ENCODE measurements around the gene GTSE1.

Gene GTSE1

GRCh38 chr22:46267431-46268279 is 29.0 kb upstream of the GTSE1 start, which contains the start of gene TTC38:
TSS of gene TTC38 (plus strand) at chr22:46268008. CDS start at chr22:46268040, 32 bp downstream.
- peak within 1 kb of the TSS; percentile 69 for H3K4me3 ChIP-seq (ENCODE audit: low read length)
- TF ChIP-seq, protein P1, sequence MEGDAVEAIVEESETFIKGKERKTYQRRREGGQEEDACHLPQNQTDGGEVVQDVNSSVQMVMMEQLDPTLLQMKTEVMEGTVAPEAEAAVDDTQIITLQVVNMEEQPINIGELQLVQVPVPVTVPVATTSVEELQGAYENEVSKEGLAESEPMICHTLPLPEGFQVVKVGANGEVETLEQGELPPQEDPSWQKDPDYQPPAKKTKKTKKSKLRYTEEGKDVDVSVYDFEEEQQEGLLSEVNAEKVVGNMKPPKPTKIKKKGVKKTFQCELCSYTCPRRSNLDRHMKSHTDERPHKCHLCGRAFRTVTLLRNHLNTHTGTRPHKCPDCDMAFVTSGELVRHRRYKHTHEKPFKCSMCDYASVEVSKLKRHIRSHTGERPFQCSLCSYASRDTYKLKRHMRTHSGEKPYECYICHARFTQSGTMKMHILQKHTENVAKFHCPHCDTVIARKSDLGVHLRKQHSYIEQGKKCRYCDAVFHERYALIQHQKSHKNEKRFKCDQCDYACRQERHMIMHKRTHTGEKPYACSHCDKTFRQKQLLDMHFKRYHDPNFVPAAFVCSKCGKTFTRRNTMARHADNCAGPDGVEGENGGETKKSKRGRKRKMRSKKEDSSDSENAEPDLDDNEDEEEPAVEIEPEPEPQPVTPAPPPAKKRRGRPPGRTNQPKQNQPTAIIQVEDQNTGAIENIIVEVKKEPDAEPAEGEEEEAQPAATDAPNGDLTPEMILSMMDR (conservative IDR thresholded peaks at IDR 0.05; ENCODE audit: low read depth, low read length): no peak
- peak; percentile 13 for DNase-seq (ENCODE audit: low read depth)

DNA sequence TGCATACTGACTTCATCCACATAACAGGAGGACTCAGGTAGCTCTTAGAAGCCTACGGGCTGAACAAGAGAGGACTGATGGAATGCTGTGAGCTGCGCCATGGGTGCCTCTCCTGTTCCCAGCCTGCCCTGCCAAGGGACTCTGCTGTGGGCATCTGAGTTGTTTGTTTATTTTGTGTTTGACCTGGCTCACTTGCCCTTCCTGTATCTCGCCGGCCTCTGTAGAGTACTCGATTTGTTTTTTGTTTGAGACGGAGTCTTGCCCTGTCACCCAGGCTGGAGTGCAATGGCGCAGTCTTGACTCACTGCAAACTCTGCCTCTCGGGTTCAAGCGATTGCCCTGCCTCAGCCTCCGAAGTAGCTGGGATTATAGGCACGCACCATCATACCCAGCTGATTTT is 27.1 kb upstream of the GTSE1 start:
- no peak for DNase-seq (ENCODE audit: low read depth)
- no peak overlapping the region for H3K4me3 ChIP-seq (ENCODE audit: low read length)
- TF ChIP-seq, protein P1 (conservative IDR thresholded peaks at IDR 0.05; ENCODE audit: low read depth, low read length): no peak

DNA sequence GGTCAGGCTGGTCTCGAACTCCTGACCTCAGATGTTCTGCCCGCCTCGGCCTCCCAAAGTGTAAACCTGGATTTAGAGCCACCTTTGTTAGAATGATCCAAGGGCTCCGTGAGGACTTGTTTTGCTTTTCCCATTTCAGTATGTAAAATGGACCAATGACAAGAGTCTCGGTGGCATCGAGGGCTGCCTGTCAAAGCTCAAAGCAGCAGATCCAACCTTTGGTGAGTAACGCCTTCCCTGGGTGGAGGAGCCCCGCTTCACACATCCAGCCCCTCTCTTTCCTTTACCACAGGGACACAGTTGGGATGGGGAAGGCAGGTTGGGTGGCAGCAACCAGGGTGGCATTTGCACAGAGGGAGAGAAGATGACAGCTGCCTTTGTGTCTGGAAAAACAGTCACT is 24.5 kb upstream of the GTSE1 start:
- TF ChIP-seq, protein P1 (conservative IDR thresholded peaks at IDR 0.05; ENCODE audit: low read depth, low read length): no peak
- H3K4me3 ChIP-seq (ENCODE audit: low read length): no peak overlapping the region
- DNase-seq (ENCODE audit: low read depth): no peak

DNA sequence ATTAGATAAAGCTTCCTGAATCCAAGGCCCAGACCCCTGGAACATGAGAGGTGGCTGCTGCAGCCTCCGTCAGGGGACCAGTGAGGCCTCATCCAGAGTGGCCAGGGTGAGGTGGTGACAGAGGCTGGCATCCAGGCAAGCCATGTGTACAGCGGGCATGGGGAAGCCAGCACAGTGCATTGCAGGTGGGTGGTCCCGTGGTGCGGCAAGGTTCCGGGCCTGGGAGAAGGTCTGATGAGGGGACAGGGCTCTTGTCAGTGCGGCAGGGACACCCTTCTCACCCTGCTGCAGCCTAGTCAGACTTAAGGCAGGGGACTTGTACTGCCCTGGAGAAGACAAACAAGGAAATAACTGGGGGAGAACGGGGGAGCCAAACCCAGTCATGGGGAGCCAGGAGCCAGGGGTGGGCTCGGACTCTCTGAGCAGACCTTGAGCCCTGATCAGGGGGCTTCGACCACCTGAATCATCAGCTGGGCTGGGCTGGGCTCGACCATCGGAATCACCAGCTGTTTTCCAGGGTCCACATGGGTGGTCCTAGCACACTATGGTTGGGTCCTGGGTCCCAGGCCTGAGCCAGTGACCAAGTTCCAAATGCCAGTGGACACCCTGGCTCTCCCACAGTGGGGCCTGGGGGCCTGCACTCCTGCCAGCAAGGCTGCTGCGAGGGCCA is 23.8 kb upstream of the GTSE1 start:
- TF ChIP-seq, protein P1 (conservative IDR thresholded peaks at IDR 0.05; ENCODE audit: low read depth, low read length): no peak
- H3K4me3 ChIP-seq (ENCODE audit: low read length): no peak overlapping the region
- DNase-seq (ENCODE audit: low read depth): no peak

- no peak for DNase-seq (ENCODE audit: low read depth)
- H3K4me3 ChIP-seq (ENCODE audit: low read length): no peak overlapping the region
- TF ChIP-seq, protein P1 (conservative IDR thresholded peaks at IDR 0.05; ENCODE audit: low read depth, low read length): no peak
These were observed 23.1 kb upstream of the GTSE1 start for GRCh38 chr22:46273432-46274148.

- TF ChIP-seq, protein P1 (conservative IDR thresholded peaks at IDR 0.05; ENCODE audit: low read depth, low read length): no peak
- H3K4me3 ChIP-seq (ENCODE audit: low read length): no peak overlapping the region
- no peak for DNase-seq (ENCODE audit: low read depth)
These were observed 22.3 kb upstream of the GTSE1 start for GRCh38 chr22:46274381-46274780.

Data from retinal pigment epithelial cell (primary cell).